GM21717 (cell line): ENCODE data around the gene F2R.
"Not testable (repeated sequence)": the region's sequence is repeated elsewhere in the genome, so short reads cannot be mapped to it uniquely, and the experiment has no call there.

Experiments used
- ATAC-seq: cut with Tn5 transposase; IDR thresholded peaks from one replicate; pipeline ENCODE4 v1.9.1; 2021; ENCODE audit warnings: mild to moderate bottlenecking, moderate library complexity; ENCODE audit not compliant: unreplicated experiment

F2R gene

DNA sequence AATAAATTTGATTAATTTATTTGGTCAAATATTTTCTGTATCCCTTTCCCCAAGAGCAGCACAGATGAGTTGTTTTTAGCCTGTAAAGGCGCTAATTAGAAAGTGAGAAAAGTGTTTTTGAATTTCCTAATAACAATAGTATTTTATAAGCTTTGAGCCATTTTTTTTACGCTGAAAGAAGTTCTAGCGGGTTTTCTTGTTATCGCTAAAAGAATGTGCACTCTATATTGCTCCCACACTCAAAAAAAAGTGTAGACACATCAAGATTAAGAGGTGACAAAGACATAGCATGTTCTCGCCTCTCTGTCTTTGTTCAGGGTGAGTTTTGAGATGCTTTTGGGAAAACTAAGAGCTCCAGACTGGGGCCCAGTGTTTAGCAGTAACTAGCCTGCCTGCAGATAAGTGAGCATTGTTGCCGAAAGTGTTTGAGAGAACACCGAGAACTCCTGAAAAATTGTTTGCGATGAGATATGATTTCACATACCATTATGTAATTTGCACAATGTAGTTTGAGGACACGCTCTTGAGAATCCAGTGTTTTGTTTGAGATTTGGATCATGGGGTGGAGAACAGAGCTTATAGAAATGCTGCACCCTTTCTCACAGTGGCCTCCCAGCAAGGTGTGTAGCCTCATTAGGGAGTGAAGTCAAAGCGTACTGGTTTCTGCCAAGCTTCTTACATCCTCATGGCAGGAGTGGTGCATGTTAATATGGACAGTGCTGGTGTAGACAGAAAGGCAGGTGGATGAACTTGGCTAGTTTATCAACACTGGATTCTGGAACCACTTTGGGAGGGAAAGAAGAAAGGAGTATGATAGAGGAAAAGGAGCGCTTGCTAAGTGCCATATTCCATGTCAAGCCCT is 1.5 kb downstream of the F2R start:
- no peak for ATAC-seq

DNA sequence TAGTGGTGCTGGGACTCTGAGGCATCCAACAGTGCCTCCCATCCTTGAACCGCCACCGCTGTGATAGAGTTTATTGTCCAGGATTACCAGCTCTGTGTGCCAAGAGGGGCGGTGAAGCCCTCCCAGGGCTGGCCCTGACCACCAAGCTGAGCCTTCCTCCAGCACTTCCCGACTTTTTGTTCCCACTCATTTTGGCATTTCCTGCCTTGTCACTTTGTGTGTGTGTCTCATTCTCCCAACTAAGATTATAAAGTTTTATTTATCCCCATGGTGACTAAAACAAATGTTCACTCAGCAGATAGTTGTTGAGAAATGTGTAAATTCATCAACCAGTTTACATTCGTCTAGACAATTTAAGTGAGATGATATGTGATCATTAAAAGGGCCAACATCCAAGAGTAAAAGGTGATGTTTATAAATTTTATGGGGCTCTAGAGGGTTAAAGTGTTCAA is 2.5 kb downstream of the F2R start:
- no peak for ATAC-seq

DNA sequence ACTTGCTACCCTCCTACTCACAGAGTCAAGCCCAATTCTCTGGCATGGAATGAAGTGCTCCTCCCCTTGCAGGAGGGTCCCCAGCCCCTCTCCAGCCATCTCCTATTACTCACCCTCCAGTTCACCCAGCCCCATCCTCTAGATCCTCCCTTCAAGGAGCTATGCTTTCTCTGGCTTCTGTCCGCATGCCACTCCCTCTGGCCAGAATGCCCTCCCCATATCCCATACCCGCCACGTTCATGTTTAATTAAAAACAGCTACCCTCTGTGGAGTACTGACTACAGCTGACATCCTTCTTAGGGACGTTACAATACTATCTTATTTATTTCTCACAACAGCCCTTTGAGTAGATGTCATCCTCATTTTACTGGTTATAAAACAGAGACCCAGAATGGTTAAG is 3.0 kb downstream of the F2R start:
- no peak for ATAC-seq

DNA sequence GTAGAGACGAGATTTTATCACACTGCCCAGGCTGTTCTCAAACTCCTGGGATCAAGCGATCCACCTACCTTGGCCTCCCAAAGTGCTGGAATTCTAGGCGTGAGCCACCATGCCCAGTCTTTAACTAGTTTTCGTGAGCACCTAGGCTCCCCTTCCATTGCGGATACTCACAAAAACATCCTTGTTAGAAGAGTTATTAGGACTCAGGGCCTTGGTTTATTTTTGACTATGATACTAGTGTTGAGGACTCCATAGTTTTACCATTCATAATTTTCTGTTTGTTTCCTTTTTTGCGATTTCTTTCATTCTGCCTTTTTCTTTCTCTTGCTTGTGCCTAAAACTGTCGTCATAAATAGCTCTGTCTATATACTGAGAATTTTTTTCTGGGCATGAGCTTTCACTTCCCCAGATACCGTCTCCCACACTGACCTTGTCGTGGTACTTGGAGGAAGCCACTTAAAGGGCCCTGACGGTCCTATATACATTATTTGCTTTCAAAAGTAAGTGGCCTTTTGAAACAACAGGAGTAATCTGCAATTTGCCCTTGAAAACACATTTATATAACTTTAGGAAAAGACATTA is 5.2 kb downstream of the F2R start:
- ATAC-seq = peak; percentile 90

DNA sequence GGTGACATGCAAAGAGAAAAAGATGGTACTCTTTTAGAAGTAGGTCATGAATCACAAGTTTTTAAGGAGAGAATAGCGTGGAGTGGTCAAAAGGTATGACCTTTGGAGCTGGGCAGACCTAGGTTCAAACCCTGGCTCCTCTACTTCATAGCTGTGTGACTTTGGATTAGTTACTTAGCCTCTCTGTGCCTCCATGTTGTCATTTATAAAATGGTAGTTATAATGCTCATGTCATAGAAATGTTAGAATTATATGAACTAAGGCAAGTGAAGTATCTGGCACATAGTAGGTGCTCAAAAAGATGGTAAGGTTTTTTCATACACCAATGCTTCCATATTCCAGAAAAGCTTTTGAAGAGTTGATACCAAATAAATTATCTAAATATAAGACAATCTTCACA is 7.3 kb downstream of the F2R start:
- no peak for ATAC-seq

DNA sequence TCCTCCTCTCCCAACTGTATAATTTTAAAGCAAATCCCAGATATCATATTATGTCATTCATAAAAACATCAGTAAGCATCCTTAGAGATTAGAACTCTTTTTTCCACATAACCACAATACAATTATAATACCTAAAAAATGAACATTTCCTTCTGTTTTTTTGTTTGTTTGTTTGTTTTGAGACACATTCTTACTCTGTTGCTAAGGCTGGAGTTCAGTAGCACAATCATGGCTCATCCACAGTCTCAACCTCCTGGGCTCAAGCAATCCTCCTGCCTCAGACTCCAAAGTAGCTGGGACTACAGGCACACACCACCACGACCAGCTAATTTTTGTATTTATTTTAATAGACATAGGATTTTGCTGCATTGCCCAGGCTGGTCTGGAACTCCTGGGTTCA is 8.0 kb downstream of the F2R start:
- ATAC-seq = no peak

DNA sequence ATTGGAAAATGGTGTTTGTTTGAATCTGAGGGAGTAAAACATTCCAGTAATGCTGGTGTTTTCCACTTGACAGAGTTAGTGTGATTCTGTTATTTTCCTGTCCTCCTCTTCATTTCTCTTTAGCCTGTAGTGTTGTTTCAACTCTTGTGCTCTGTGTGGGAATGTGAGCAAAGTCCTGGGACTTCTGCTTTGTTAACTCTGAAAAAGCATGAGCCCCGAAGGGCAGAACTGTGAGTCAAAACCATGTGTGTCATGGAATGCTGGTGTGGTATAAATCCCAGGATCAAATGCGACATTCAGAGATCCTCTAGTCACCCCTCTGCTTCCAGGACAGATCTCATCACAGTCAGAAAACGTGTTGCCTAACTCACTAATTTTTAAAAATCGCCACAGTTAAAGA is 8.9 kb downstream of the F2R start:
- no peak for ATAC-seq

DNA sequence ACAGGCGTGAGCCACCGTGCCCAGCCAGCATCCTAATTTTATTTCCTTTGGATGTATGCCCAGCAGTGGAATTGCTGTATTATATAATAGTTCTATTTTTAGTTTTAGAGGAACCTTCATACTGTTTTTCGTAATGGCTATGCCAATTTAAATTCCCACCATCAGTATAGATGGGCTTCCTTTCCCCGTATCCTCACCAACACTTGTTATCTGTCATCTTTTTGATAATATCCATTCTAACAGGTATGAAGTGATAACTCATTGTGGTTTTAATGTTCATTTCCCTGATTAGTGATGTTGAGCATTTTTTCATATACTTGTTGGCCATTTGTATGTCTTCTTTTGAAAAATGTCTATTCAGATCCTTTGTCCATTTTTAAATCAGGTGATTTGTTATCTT is 13.0 kb downstream of the F2R start:
- no peak for ATAC-seq

DNA sequence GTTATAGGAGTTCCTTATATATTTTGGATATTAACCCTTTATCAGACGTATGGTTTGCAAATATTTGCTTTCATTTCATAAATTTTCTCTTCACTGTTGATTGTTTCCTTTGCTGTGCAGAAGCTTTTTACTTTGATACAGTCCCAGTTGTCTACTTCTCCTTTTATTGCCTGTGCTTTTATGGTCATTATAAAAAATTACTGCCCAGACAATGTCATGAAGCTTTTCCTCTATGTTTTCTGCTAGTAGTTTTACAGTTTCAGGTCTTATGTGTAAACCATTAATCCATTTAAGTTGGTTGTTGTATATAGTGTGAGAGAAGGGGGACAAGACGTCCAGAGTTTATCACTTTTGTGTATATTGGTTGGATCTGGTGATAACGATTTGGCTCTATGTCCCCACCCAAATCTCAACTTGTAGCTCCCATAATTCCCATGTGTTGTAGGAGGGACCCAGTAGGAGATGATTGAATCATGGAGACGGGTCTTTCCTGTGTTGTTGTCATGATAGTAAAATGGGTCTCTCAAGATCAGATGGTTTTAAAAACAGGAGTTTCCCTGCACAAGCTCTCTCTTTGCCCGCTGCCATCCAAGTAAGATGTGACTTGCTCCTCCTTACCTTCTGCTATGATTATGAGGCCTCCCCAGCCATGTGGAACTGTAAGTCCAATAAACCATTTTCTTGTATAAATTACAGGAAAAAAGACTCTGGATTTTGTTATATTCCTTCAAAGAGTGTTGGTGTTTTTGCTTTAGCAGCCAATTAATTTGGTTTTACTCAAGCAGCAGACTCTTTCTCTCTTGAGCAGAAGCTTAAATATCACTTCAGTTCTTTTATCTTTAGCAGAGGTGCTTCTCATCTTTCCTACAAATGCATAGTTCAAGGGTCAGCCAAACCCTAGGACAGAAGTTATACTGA is 13.7 kb downstream of the F2R start:
- ATAC-seq = no peak

DNA sequence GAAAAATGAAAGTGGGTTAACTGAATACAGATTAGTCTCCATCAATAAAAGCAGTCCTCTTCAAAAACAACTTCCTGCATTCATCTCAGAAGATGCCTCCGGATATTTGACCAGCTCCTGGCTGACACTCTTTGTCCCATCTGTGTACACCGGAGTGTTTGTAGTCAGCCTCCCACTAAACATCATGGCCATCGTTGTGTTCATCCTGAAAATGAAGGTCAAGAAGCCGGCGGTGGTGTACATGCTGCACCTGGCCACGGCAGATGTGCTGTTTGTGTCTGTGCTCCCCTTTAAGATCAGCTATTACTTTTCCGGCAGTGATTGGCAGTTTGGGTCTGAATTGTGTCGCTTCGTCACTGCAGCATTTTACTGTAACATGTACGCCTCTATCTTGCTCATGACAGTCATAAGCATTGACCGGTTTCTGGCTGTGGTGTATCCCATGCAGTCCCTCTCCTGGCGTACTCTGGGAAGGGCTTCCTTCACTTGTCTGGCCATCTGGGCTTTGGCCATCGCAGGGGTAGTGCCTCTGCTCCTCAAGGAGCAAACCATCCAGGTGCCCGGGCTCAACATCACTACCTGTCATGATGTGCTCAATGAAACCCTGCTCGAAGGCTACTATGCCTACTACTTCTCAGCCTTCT is 16.6 kb downstream of the F2R start:
- ATAC-seq = peak; percentile 5

DNA sequence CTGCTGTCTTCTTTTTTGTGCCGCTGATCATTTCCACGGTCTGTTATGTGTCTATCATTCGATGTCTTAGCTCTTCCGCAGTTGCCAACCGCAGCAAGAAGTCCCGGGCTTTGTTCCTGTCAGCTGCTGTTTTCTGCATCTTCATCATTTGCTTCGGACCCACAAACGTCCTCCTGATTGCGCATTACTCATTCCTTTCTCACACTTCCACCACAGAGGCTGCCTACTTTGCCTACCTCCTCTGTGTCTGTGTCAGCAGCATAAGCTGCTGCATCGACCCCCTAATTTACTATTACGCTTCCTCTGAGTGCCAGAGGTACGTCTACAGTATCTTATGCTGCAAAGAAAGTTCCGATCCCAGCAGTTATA is 17.1 kb downstream of the F2R start:
- peak; percentile 76 for ATAC-seq

DNA sequence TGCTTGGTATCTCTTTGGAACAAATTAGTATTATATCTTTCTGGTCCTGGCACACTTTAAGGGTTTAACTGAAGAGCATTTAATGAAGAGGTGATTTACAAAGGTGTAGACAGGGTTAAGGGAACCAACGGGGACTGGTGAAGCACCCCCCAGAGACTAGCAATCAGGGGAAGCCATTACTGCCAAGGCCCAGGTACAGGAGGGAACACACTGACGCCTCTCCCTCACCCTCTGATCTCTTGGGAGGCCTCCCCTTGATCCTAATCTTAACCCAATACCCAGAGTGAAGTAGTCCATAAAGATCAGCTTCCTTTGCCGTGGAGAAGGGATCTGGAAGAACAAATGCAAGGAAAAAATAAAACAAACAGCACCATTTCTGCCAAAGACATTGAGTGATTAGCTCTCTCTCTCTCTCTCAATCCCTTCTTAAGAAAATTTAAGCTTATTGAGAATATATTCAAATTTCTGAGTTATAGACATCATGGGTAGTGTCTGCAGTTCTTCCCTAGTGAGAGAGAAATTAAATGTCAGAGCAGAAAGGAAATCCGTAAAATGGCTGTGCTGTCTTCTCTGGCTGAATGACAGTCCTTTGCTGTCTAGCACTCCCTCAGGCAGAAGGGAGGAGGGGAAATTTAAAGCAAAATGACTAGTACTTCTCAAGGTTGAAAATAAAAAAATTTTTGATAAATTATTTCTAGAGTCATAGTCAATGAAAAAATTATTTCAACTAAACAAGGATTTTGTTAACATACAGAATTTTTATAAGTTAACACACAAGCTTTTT is 20.0 kb downstream of the F2R start:
- ATAC-seq = no peak

DNA sequence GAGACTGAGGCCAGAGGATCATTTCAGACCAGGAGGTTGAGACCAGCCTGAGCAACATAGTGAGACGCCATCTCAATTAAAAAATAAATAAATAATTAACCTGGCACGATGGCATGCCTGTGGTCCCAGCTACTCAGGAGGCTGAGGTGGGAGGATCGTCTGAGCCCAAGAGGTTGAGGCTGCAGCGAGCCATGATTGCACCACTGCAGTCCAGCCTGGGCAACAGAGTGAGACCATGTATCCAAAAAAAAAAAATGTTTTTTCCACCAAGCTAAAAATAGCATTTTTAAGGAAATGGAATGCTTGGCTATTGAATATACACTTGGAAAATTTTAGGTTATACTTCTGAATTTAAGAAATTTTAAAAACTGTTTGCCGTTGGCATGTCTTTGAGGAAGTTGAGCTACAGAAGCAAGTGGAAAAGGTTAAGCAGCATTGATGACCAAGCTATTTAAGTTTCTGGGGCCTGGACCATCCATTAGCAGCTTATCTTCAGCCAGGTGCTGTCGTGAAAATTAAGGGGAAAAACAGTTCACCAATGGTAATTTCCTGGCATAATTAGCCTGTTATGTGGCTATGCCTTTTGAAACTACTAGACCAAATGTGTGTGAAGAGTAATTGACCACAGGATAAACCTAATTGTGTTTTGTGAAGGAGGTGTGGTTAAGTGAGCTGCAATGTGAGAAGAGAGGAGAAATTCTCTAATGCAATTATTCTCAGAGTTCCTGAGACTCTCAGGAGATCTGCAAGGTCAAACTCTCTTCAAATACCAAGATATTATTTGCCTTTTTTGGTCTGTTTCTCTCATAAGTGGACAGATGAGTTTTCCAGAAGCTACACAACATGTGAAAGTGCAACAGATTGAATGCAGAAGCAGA is 21.0 kb downstream of the F2R start:
- no peak for ATAC-seq

DNA sequence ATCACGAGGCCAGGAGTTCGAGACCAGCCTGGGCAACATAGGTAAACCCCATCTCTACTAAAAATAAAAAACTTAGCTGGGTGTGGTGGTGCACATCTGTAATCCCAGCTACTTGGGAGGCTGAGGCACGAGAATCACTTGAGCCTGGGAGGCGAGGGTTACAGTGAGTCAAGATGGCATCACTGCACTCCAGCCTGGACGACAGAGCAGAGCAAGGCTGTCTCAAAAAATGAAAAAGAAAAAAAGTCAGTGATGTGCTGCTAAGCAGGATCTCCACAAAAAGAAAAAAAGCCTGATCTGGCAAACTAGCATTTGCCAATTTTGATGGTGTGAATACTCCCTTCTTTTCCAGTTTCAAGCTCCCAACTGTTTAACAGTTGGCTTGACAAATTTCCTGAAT is 21.9 kb downstream of the F2R start:
- no peak for ATAC-seq

DNA sequence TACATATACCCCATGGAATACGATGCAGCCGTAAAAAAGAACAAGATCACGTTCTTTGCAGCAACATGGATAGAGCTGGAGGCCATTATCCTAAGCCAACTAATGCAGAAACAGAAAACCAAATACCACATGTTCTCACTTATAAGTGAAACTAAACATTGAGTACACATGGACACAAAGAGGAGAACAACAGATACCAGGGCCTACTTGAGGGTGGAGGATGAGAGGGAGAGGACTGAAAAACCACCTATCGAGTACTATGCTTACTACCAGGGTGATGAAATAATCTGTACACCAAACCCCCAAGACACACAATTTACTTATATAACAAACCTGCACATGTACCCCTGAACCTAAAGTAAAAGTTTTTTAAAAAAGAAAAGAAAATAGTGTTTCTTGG is 25.6 kb downstream of the F2R start:
- not testable (repeated sequence) for ATAC-seq

DNA sequence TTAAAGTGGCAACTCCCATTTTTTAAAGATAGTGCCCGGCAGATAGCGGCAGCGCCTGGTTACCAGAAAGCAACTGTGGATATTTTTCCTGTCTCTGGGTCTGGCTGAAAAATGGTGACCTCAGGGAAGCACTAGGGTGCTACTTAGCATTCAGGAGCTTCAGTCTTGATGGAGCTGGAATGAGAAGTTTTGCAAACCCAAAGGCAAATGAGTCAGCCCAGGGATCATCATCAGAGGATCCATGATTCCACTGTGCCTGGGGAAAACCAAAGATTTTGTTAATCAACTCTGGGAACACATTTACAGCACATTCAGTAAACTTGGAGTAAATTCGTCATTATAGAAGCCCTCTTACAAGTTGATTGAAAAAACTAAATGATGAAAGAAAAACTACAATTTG is 26.7 kb downstream of the F2R start:
- ATAC-seq = no peak

DNA sequence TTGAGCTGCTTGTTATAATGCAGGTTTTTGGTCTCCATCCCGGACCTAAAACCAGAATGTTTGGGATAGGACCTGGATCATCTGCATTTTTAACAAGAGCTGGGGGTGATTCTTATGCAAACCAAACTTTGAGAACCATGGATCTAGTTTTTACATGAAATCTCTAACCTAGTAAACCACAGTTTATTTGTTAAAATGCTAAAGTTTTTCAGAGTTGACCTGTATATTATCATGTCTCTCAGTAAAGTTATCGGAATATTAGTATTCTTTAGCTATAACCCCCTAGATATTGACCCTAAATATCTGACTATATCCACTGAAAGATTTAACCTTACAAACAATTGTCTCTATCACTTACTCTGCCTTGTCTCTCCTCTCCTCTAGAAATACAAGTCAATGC is 28.7 kb downstream of the F2R start:
- no peak for ATAC-seq

DNA sequence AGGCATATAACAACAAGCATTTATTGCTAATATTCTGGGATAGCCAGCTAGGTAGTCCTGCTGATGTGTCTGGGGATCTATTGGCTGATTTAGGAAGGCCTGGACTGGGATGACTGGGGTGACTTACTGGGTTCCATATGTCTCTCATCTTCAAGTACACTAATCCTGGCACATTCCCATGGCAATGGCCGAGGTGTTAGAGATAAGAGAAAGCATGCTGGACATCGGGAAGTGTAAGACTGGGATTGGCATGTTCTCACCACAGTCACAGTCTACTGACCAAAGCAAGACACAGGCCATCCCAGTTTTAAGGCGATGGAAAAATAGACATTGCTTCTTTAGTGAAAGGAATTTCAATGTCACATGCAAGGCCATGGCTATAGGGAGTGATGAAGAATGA is 29.7 kb downstream of the F2R start:
- no peak for ATAC-seq

DNA sequence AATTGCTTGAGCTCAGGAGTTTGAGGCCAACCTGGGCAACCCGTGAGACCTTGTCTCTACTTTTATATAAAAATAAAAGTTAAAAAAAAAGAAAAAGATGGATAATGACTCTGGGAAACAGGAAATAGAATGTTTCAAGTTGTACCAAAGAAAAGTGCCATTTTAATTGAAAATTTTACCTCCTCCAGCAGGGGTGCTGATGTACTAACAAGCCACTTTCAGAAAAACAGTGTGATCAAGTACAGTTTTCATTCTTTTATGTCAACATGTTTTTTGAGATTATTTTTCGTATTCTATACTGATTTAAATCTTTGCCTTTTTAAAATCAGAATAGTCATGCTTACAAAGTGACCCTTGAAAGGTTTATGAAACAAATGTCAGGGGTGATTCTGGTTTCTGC is 30.8 kb downstream of the F2R start:
- ATAC-seq = no peak
